Measurements from ENCODE around the gene PLEKHA6.

PLEKHA6 gene

DNA sequence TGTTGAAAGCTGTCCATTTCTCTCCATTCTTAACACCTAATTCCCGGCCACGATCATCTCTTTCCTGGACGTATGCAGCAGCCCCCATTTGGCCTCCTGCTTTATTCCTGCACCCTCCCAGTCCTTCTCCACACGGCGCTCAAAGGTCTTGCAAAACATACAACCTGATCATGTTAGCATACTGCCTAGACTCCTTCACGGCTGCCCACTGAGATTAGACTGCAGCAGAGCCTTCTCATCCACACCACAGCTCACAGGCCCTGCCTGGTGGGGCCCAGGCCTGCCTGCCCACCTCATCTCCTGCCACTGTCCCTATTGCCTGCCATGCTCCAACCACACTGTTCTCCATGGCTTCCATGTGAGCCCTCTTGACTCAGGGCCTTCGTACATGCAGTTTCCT is 148.7 kb downstream of the PLEKHA6 start:
- Histone ChIP-seq H3K27ac (ENCODE audit: poor library complexity, severe bottlenecking) (no peak overlapping the region), H3K9me3 (ENCODE audit: severe bottlenecking) (no peaks in the 10 kb centered on the region), H3K36me3 (ENCODE audit: low read depth) (no peaks in the 10 kb centered on the region), H3K4me1 (ENCODE audit: insufficient read depth, poor library complexity, severe bottlenecking) (no peaks in the 10 kb centered on the region), H3K27me3 (ENCODE audit: insufficient read depth, poor library complexity, severe bottlenecking) (no peaks in the 10 kb centered on the region), H3K4me3 (ENCODE audit: severe bottlenecking) (no peak overlapping the region)
- TF ChIP-seq, protein P1, sequence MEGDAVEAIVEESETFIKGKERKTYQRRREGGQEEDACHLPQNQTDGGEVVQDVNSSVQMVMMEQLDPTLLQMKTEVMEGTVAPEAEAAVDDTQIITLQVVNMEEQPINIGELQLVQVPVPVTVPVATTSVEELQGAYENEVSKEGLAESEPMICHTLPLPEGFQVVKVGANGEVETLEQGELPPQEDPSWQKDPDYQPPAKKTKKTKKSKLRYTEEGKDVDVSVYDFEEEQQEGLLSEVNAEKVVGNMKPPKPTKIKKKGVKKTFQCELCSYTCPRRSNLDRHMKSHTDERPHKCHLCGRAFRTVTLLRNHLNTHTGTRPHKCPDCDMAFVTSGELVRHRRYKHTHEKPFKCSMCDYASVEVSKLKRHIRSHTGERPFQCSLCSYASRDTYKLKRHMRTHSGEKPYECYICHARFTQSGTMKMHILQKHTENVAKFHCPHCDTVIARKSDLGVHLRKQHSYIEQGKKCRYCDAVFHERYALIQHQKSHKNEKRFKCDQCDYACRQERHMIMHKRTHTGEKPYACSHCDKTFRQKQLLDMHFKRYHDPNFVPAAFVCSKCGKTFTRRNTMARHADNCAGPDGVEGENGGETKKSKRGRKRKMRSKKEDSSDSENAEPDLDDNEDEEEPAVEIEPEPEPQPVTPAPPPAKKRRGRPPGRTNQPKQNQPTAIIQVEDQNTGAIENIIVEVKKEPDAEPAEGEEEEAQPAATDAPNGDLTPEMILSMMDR (IDR thresholded peaks at IDR 0.05; ENCODE audit: poor library complexity, severe bottlenecking): no peak
- DNase-seq (ENCODE audit: low spot score) (no peak), ATAC-seq (ENCODE audit: low read depth) (no peak)

DNA sequence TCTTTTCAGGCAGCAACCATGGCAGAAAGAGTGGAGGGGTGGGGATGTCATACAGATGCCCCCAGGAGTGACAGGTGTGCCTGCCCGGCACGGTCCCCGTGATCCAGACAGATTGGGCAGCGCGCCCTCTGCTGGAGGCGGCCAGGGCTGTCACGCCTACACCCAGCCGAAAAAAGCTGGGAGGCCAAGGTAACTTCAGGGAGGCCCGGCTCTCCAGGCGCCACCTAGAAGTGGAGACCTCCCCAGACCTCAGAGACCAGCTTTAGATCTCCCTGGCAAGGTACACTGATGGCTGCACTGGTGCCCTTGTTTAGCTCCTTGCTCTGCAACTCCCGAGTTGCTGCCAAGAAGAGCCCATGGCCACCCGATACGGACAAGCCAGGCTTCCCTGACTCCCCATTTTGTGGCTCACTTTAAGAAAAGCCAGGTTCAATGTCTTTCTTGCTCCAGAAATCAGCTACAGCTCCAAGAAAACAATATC is 152.6 kb downstream of the PLEKHA6 start:
- Histone ChIP-seq H3K27me3 (ENCODE audit: insufficient read depth, poor library complexity, severe bottlenecking) (no peaks in the 10 kb centered on the region), H3K4me1 (ENCODE audit: insufficient read depth, poor library complexity, severe bottlenecking) (no peaks in the 10 kb centered on the region), H3K4me3 (ENCODE audit: severe bottlenecking) (no peak overlapping the region), H3K9me3 (ENCODE audit: severe bottlenecking) (no peaks in the 10 kb centered on the region), H3K36me3 (ENCODE audit: low read depth) (no peaks in the 10 kb centered on the region), H3K27ac (ENCODE audit: poor library complexity, severe bottlenecking) (no peak overlapping the region)
- DNase-seq (ENCODE audit: low spot score) (no peak), ATAC-seq (ENCODE audit: low read depth) (peak; percentile 91)
- TF ChIP-seq, protein P1 (IDR thresholded peaks at IDR 0.05; ENCODE audit: poor library complexity, severe bottlenecking): peak; percentile 93

DNA sequence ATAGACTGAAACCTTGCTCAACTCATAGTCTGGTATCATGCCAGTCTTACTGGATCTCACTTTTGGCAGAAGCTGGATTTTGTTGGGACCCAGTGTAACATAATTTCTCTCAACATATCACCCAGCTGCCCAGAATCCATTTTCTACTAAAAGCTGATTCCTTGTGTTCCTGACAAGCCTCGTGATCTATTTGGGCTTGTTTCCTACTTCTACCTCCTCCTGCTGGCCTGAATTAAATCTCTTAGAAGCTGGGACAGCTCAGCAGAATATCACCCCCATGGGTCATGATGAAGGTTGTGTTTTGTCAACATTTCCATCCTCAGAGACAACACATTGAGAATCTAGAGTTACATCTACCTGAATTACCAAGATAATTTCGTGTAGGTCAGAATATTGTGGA is 153.6 kb downstream of the PLEKHA6 start:
- TF ChIP-seq, protein P1 (IDR thresholded peaks at IDR 0.05; ENCODE audit: poor library complexity, severe bottlenecking): no peak
- no peak for ATAC-seq (ENCODE audit: low read depth)
- Histone ChIP-seq H3K27ac (ENCODE audit: poor library complexity, severe bottlenecking) (no peak overlapping the region), H3K27me3 (ENCODE audit: insufficient read depth, poor library complexity, severe bottlenecking) (no peaks in the 10 kb centered on the region), H3K9me3 (ENCODE audit: severe bottlenecking) (no peaks in the 10 kb centered on the region), H3K36me3 (ENCODE audit: low read depth) (no peaks in the 10 kb centered on the region), H3K4me1 (ENCODE audit: insufficient read depth, poor library complexity, severe bottlenecking) (no peaks in the 10 kb centered on the region), H3K4me3 (ENCODE audit: severe bottlenecking) (no peak overlapping the region)
- no peak for DNase-seq (ENCODE audit: low spot score)

DNA sequence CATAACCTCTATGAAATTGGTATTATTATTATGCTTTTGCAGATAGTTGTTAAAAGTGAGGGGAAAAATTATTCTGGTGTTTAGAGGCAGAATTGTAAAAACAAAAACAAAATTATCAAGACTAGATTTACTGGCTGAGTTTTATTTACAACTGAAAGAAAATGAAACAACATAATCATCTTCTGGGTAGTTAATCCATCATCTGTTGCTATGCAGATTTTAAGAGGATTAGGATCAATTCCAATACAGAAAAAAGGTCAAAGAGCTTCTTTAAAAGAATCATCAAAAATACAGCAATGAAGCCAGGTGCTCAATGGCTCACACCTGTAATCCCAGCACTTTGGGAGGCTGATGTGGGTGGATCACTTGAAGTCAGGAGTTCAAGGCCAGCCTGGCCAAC is 154.2 kb downstream of the PLEKHA6 start:
- Histone ChIP-seq H3K27me3 (ENCODE audit: insufficient read depth, poor library complexity, severe bottlenecking) (no peaks in the 10 kb centered on the region), H3K4me1 (ENCODE audit: insufficient read depth, poor library complexity, severe bottlenecking) (no peaks in the 10 kb centered on the region), H3K4me3 (ENCODE audit: severe bottlenecking) (no peak overlapping the region), H3K27ac (ENCODE audit: poor library complexity, severe bottlenecking) (no peak overlapping the region), H3K9me3 (ENCODE audit: severe bottlenecking) (no peaks in the 10 kb centered on the region), H3K36me3 (ENCODE audit: low read depth) (no peaks in the 10 kb centered on the region)
- TF ChIP-seq, protein P1 (IDR thresholded peaks at IDR 0.05; ENCODE audit: poor library complexity, severe bottlenecking): no peak
- no peak for ATAC-seq (ENCODE audit: low read depth)
- DNase-seq (ENCODE audit: low spot score): no peak

DNA sequence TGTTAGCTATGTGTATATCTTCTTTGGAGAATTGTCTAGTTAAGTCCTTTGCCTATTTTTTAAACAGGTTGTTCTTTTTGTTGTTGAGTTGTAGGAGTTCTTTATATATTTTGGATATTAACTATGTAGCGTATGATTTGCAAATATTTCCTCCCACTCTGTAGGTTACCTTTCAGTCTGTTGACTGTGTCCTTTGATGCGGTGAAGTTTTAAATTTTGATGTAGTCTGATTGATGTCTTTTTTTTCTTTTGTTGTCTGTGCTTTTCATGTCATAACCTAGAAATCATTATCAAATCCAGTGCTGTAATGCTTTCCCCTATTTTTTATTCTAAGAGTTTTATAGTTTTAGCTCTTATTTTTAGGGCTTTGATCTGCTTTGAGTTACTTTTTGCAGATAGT is 154.8 kb downstream of the PLEKHA6 start:
- Histone ChIP-seq H3K36me3 (ENCODE audit: low read depth) (no peaks in the 10 kb centered on the region), H3K4me3 (ENCODE audit: severe bottlenecking) (no peak overlapping the region), H3K27me3 (ENCODE audit: insufficient read depth, poor library complexity, severe bottlenecking) (no peaks in the 10 kb centered on the region), H3K9me3 (ENCODE audit: severe bottlenecking) (no peaks in the 10 kb centered on the region), H3K4me1 (ENCODE audit: insufficient read depth, poor library complexity, severe bottlenecking) (no peaks in the 10 kb centered on the region), H3K27ac (ENCODE audit: poor library complexity, severe bottlenecking) (no peak overlapping the region)
- TF ChIP-seq, protein P1 (IDR thresholded peaks at IDR 0.05; ENCODE audit: poor library complexity, severe bottlenecking): no peak
- ATAC-seq (ENCODE audit: low read depth) (no peak), DNase-seq (ENCODE audit: low spot score) (no peak)
